ENCODE measurements around the gene DLL4.

The DLL4 gene

DNA sequence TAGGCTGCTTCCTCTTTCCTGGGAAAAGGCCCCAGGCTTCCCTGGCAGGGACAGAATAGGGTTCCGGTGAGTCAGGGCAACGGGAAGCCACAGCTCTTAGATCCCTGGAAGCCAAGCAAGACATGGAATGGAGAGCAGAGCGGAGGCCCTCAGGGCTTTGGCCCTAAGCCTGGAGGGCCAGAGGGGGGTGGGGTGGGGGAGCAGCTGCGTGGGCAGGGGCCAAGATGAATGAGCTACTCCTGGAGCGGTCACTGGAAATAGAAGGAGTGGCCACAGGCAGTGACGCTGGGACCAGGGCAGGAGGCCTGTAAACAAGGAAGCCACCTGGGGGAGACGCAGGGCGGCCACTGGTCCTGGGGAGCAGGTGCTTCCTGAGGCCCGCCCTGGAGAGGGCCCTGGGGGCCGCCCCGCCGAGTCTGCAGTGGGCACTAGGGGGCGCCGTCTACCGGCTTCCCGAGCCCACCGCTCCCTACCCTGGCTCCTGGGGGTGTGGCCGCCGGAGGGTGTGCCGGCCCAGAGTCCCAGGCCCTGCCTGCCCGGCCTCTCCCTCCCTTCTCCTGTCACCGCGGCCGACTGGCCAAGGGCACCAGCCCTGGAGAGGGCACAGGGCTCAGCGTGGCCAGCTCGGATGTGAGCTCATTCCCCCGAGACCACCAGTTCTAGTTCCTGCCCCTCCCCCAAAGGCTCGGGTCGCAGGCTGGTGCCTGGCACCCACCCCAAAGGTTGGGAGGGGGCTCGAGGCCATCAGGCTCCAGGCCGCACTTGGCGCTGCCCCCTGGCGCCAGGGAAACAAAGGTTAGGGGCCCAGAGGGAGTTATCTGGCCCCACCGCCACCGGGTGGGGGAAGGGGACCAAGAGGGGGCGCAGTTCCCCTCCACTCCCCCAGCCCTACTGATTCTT is 22.8 kb upstream of the DLL4 start:
- DNase-seq (ENCODE audit: low spot score) = peak; percentile 94

DNA sequence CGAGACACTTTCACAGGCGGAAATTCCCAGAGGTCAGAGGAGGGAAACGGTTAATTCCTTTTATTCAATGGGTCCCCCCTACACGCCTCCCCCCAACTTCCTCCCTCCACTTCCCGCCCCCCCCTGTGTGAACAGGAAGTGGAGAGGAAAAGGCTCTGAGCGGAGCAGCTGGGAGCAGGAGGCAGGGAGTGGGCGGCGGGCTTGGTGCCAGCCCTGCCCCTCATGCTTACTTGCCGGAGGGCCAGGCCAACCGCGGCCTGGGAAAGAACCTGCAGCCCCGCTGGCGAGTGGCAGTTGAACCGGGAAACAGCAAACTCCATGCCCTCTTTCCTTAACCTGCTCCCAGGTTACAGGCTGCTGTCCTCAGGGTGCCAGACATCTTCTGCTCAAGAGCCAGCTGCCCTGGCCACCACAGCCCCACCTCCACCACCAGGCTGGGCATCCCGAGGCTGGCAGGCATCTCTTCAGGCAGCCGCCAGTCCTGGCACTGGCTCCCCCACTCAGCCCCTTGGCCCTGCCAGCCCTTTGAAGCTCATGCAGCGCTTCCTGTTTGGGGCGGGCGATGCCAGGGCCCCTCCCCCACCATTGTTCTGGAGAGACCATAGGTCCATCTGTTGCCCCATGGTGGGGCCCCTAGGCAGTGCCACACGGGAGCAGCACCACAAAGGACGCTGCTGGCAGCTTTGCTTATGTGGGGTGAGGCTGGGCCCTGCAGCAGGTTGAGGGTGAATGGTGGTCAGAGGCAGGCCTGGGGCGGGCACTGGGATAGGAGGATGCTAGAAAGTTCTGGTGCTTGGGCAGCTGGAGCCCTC is 21.9 kb upstream of the DLL4 start:
- DNase-seq (ENCODE audit: low spot score) = no peak

DNA sequence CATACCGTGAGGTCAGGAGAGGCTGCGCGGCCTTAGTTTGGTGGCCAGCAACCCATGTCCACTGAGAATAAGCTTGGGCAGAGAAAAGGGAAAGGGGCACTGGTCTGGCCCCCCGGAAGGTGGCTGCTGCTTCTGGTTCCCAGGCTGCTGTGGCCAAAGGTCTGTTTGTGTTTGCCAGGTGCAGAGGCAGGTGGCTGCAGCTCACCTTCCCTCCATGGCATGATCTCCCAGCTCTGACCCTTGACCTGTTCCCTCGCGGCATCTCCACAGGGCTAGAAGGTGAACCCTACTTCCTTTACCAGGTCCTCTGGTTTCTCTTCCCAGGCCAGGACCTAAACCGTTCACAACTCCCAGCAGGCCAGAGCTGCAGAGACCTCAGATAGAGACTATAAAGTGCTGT is 21.0 kb upstream of the DLL4 start:
- no peak for DNase-seq (ENCODE audit: low spot score)

DNA sequence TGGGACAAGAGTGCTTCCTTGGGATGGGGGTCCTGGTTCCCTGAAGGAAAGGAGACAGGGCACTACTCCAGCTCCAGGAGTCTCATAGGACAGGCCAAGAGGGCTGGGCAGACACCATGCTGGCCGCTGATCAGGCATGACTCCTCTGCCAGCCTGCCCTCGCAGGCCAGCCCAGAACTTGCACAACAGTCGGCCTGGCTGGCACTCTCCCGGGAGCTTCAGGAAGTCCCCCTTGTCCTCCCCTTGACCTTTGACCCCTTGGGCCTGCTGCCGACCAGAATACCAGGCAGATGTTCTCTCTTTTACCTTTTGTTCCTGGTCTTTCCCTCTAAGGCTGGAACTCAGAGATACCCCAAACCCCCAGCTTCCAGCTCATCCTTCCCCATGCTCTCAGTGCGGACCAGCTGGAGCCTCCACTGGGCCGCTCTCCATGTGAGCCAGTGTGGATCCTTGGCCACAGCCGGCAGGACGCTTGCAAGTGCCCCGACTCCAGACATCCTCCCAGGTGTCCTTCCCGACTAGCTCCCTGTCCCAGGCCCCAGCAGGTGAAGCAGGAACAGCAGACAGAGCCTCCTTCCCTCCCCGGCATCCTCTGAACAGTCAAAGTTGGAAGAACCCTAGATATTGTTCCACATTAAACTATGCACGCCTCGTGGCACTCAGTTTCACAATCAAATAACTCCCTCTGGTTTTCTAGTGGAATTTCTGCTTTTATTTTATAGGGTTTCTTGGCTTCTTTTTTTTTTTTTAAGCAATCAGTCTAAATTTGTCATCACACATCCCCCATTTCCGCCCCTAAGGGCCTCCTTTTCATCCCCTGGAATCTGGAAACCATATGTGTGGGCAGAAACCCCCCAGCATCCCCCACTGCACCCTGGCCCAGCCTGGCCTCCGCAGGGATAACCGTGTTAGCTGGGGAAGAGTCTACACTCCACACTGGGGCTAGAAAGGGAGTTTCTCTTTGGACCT is 19.2 kb upstream of the DLL4 start:
- no peak for DNase-seq (ENCODE audit: low spot score)

DNA sequence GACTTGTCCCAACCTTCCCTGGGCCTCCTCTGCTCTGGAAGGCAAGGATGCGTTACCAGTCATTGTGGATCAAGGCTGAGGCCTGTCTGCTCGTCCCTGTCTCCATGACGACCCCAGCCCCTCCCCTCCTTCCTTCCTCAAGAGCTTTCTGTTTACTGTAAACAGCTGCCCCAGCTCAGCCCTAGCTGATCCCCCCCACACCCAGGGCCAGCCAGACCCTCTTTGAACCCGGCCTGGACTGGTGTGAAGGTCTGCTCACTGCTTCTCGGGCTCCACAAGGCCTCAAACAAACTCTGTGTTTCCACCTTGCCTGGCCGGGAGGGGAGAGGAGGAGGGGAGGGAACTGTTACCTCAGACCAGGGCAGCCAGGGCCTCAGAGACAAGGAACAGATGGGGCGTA is 18.0 kb upstream of the DLL4 start:
- DNase-seq (ENCODE audit: low spot score) = peak; percentile 65

DNA sequence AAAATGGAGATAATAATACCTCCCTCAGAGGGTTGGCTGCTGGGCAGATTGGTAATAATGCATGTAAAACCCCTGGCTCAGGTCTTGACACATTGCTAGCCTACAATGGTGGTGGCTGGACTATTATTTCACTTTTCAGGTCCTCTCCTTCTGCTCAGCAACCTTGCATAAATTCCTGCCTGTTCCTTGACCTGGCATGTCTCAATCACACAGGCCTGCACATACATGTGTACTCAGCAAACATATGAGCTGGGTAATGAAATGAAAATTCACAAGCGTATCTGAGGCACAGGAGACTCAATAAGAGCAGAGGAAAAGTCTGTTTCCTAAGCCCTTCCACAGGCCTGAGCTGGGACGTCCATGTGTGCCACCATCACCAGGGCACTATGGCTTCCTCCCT is 17.4 kb upstream of the DLL4 start:
- no peak for DNase-seq (ENCODE audit: low spot score)

DNA sequence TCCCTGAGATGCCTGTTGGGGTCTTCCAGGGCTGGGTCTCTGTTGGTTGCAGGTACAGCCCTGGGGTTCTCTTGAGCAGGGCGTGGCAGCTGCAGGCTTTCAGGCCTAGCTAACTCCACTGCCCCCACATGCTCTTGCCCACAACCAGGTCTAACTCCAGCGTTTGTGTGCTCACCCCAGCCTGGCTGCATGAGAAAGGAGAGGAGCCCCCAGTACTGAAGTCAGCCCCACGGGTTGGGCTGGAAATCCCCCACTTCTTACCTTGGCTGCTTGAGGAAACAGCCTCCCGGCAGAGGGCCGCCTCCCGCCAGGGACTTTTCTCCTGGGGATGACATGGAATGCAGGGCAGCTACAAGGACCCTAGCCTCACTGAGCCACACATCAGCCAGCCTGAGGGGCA is 16.7 kb upstream of the DLL4 start:
- no peak for DNase-seq (ENCODE audit: low spot score)

DNA sequence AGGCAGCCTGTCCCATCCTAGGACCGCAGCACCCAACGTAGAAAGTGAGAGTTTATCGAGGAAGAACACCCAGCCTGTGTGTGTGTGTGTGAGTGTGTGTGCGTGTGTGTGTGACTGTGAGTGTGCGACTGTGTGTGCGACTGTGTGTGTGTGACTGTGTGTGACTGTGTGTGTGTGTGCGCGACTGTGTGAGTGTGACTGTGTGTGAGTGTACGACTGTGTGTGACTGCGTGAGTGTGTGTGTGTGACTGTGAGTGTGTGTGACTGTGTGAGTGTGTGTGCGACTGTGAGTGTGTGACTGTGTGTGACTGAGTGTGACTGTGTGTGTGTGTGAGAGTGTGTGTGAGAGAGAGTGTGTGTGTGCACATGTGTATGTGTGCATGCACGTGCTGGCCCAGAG is 15.1 kb upstream of the DLL4 start:
- DNase-seq (ENCODE audit: low spot score) = peak; percentile 41

DNA sequence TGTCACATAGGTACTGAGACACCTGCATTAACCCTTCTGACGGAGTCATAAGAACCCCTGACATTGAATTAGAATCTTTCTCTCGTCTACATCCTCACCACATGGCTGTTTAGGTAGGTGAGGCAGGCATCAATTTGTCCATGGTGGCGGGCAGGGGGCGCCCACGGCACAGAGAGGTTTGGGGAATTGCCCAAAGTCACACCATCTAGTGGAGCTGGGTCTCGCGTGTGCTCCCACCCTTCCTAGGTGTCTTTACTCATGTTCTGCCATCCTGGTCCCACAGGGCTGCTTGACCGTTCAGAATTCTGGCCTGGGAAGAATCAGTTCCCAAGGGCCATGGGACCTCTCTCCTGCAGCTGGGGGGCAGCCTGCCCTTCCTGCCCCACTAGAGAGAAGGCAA is 14.7 kb upstream of the DLL4 start:
- DNase-seq (ENCODE audit: low spot score) = peak; percentile 49

DNA sequence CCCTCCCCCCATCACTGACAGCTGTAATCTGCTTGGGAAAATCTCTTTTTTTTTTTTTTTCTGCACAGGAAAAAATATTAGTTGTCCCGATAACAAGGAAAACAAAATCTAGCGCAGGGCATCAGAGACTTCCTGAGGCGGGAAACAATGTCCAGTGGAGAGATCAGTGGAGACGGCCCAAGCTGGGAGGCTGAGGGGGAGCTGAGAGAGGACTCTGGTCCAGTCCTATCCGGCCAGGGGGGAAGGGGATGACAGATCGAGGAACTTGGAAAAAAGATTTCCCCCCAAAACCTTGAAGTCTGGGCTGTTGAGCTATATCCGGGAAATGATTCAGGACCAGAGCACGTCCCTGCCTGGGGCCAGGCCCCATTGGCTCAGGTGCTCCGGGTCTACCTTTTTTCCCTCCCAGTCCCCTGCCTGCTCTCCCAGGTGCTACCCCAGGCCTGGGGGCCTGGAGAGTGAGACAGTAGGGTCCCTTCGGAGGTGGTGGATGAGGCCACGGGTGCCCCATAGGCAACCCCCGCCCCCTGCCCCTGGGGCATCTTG is 14.0 kb upstream of the DLL4 start:
- no peak for DNase-seq (ENCODE audit: low spot score)

DNA sequence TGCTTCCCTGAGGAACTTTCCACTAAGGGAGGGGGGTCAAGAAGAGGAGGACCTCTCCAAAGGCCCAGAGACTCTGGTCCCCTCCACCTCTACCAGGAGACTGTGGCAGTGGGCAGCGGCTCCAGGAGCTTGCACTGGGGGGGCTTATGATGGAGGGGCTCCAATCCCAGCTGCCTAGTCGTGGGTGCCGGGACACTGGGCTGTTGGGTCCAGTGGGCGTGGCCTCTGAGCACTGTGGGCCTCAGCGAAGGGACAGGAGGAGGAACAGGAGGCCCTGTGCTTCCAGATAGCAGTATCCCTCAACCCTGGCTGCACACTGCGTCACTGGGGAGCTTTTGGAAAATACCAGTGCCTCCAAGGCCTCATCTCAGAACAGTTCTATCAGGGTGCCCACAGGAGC is 13.5 kb upstream of the DLL4 start:
- no peak for DNase-seq (ENCODE audit: low spot score)

DNA sequence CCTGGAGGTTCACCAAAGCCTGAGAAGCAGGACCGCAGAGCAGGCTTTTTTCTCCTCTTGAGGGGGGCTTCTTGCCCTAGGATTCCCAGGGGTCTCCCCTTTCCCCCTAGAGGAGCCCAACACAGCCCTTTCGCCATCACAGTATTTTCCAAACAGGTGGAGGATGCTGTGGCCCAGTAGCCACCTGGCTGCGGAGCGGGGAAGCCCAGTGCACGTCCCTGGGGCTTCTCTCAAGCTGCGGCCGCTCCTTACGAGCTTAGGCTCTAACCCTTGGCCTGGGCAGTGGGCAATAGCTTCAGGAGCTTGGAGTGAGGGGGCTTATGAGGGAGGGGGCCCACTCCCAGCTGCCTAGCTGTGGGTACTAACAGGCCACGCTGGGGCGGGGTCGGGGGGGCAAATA is 11.6 kb upstream of the DLL4 start:
- no peak for DNase-seq (ENCODE audit: low spot score)

DNA sequence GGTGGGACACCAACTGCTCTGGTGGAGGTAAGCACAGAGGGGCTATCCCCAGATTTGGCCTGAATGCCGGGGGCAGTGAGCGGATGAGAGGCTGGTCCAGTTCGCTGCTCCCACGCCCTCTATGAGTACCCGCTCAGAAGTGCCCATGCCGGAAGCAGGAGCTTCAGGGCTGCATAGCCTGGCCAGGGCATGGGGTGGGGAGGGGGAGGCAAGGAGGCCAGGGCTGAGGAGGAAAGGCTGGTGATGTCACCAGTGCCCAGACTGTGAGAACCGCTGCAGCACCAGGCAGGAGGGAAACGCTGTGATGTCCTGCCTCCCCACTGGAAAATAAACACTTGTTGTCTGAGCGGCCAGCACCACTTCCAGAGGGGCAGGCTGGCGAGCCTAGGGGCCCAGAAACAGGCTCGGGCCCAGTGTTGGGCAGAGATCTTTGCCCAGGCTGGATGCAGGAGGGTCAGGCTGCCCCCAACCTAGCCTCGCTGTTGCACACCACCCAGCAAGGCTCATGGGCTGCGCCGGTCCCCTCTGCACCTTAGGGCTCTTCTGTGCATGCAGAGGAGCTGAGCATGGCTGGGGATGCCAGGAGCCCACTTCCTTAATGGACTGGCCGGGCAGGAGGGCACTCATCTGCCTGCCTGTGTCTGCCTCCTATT is 10.9 kb upstream of the DLL4 start:
- no peak for DNase-seq (ENCODE audit: low spot score)

DNA sequence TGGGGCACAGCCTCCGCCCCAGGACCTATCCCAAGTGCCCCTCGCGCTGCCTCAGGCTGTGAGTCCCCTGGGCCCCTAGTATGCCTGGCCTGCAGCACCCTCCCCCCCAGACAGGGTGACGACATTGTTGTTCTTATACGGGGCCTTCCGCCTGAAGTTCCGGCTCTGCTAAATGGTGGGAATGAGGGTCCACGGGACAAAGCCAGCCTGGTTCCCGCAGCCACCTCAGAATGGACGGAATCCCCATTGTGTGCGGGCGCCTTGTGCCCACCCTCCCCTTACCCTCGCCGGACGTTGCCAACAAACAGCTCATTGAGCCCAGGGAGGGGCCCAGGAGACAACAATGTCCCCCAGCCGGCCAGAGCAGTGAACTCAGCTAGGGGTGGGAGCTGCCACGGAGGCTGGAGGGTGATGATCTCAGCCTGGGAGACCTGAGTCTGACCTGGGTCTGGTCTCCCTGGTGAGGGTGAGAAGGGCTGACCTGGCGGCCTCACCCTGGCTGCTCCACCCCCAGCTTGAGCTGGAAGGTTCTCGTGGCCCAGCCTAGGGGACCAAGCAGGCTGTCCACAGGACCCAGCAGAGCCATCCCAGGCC is 10.2 kb upstream of the DLL4 start:
- no peak for DNase-seq (ENCODE audit: low spot score)

DNA sequence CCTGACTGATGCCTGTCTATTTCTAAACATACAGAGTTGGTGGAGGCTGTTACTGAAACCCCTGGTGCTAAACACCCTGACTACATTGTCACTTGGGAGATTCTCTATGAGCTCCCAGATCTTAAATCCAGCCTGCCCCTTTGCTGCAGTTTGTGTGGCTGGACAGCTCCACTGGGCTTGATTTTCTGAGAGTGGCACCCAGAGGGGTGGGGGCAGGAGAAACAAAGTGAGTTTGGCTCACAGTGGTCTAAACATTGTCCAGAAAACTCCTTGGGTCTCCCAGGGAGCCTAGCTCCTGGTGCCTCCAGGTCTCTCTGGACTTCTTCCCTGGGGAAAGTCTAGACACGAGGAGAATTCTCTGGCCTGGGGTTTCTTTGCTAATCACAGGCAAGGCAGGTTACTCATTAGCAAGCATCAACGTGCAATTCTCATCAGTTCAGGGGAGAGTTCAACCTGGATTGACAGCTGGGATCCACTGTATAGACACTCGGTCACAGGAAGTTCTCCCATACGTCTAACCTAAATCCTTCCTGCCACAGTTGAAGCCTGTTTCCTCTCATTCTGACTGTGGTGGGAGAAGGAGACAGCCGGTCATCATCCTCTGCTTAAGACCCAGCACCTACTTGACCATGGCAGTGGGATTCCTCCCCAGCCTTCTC is 7.1 kb upstream of the DLL4 start:
- DNase-seq (ENCODE audit: low spot score) = no peak

DNA sequence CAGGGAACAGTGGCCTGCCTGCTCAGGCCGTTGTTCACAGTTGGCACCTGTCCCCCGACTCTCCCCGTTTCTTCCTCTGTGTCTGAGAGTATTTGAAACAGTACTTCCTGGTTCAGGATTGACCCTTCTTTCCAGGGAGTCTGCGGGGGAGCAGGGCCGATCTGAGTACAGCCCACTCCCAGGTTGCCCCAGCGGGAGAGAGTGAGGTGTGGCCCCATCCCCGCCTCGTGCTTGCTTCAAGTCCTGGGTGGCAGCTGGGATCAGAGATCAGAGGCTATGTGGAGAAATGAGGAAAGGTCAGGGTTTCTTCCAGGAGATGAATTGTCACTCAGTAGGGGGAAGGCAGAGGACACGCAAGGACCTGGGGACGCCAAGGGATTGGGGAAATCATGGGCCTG is 6.5 kb upstream of the DLL4 start:
- DNase-seq (ENCODE audit: low spot score) = no peak

DNA sequence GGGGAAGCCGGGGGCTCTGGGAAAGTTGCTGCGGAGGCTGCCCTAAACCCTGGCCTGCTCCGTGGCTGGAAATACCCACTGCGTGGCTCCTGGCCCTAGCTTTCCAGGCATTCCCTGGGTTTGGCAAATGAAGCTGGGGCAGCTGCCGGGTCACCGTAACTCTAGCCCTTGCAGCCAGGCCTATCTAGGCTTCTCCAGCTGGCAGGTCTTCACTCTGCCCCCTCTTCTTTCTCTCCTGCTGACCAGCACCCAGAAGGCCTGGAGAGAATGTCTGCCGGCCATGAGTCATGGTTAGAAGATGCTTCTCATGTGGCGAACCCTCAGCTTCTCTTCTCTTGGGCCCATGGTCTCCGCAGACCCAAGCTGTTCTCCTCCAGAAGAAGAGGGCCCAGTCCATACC is 5.6 kb upstream of the DLL4 start:
- DNase-seq (ENCODE audit: low spot score) = no peak

DNA sequence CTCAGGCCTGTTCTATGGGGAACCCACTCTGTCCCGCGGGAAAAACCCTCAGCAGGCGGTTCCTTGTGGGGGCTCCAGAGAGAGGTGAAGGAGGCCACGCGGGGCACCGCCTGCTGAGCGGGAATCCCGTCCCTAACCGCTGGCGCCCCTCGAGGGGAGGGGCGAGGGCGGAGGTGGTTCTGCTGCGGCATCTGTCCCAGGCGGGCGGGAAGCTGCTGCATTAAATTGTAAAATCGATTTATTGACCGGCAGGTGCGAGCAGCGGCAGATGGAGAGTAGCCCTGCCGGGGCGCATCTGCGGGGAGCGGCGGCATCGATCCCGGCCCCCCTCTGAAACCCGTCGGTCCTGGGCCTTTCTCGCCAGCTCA is 3.7 kb upstream of the DLL4 start:
- no peak for DNase-seq (ENCODE audit: low spot score)

DNA sequence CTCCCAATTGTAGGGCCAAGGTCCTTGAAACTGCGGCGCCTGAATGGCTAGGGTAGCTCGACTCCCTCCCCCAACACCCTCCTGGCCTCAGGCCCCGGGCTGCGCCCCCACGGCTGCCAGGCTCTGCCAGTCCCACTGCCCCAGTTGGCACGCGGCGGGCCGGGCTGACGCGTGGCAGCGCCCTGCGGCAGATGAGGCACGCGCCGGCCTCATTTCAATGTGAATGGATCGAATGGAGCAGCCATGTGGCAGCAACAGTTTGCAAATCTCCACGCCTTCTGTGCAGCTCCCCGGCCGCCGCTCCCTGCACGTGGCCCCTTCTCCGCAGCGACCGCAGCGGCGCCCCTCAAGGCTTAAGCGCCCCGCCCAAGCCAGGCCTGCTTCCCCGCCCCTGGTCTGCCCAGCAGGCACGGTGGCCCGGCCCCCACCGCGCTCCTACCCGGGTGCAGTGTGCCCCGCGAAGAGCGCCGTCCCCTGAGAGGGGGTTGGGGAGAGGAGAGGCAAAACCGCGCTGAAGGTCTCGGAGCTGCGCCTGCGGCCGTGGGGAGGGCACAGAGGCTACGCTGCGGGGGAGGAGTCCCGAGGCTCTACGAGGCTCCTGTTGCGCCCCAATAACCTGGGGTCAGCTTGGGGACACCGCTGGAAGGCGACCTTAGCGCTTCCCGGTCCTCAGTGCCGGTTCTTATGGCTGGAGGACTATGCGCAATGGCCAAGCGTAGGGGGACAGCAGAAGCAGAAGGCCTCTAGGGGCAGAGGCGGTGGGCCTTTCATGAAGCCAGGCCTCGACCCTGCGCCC is 3.1 kb upstream of the DLL4 start:
- peak; percentile 81 for DNase-seq (ENCODE audit: low spot score)
